HG02884 (cell line): ENCODE results near the gene SLC2A3.
"Not testable (repeated sequence)": the region's sequence is repeated elsewhere in the genome, so short reads cannot be mapped to it uniquely, and the experiment has no call there.

ENCODE experiments used
- ATAC-seq: cut with Tn5 transposase; IDR thresholded peaks from one replicate; pipeline ENCODE4 v1.9.1; 2021; ENCODE audit warnings: mild to moderate bottlenecking, moderate library complexity; ENCODE audit not compliant: unreplicated experiment

Gene SLC2A3

DNA sequence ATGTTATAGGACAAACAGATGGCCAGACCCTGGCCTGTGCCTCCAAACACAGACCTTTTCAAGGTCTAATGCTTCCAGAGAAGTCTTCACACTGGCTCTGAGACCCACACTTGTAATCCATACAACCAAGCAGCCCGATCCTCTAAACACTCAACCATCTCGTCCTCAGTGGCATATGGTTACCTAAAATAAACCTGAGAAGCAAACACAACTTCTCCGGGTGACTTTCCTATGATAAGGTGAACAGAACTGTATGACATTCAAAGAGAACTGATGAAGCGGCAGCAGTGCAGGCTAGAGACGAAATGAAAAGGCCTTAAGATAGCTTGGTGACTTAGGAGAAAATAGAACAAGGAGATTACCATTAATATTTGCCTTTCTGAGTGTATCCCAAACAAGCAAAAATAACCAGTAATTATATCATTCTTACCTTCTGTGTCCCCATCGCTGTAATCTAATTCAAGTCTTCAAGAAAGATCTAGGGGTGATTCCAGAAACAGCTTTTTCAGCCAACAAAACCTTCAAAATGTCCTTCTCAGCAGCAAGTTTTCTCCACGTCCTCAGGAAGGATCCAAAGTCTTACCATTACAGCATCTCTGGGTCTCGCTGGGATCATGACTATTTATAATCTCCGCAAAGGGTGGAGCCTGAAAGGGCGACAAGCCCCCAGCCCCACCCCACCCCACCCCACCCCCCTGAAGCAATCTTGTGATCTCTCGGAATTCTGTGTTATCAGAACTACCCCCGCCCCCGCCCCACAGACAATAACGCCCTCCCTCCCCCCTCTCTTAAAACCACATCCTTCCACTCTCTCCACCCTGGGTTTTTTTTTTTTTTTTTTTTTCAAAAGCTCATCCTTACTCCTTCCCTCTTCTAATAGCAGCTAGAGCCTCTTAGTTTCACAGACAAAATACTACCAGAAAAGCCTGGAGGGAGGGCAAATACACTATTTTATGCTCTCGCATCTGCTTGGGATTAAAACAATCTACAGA, at the start of gene SLC2A3:
SLC2A3 (minus strand) TSS at position 598 of the 992 bp plus-strand sequence; CDS start at position 445, 153 bp downstream.
- ATAC-seq, result no peak

DNA sequence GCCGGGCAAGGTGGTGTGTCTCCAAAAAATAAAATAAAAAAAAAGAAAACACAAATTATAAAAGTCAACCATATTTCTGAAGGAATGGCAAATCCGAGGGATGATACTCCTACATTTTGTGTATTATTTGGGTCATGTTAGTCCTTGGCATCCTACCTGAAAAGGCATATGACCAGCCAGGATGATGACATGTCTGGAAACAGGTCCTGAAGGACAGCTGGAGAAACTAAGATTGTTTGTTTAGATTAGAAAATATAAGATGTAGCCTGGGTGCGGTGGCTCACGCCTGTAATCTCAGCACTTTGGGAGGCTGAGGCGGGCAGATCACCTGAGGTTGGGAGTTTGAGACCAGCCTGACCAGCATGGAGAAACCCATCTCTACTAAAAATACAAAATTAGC, 48.9 kb upstream of the SLC2A3 start:
- no peak for ATAC-seq

DNA sequence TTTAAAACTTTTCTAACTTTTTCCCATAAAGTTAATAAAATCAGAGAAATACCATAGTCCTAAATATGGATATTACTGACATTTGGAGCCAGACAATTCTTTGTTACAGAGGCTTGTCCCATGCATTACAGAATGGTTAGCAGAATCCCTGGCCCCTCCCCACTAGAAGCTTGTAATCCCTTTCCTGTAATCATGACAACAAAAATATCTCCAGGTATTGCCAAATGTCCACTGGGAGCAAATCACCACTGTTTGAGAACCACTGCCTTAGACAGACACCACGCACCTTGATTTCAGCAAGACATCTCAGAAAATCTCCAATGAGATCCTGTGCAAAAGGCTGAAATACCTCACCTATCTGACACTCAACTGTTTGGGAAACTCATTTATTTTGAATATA, 47.5 kb upstream of the SLC2A3 start:
- not testable (repeated sequence) for ATAC-seq

DNA sequence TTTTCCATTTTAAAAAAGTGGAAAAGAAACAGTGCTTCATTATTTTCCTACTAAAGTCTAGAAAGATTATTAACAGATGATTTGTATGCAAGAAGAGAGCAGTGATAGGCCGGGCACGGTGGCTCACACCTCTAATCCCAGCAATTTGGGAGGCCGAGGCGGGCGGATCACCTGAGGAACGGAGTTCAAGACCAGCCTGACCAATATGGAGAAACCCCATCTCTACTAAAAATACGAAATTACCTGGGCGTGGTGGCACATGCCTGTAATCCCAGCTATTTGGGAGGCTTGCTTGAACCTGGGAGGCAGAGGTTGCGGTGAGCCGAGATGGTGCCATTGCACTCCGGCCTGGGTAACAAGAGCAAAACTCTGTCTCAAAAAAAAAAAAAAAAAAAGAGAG, 47.0 kb upstream of the SLC2A3 start:
- ATAC-seq, result not testable (repeated sequence)

DNA sequence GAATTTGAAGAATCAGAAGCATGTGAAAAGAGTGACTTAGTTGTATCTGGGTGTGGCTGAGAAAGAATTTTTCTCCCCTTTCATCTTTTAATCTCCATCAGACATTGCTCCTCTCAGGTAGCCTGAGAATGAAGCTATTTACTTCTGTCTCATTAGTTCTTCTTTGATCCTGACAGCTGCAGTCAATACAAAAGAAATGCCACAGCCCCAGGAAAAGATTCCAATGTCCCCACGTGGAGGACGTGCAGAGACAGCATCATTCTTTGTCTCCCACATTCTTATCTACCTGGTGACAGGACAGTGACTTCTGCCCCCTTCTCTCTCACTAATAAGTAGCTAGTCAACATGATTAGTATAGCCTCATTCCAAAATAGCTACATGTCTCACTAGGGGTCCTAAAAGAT, 46.3 kb upstream of the SLC2A3 start:
- not testable (repeated sequence) for ATAC-seq

DNA sequence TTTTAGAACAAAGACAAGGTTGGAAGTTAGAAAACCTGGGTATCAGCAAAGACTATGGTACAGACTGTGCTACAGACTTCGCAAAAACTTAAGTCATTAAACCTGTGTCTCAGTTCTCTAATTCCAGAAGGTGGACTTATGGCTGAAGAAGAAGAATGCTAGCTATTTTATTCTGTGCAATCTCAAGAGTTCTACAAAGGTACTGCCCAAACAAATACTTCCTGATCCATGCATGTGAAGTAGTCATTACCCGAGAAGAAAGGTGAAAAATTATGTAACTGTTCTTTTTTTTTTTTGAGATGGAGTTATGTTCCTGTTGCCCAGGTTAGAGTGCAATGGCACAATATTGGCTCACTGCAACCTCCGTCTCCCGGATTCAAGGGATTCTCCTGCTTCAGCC, 45.5 kb upstream of the SLC2A3 start:
- no peak for ATAC-seq

DNA sequence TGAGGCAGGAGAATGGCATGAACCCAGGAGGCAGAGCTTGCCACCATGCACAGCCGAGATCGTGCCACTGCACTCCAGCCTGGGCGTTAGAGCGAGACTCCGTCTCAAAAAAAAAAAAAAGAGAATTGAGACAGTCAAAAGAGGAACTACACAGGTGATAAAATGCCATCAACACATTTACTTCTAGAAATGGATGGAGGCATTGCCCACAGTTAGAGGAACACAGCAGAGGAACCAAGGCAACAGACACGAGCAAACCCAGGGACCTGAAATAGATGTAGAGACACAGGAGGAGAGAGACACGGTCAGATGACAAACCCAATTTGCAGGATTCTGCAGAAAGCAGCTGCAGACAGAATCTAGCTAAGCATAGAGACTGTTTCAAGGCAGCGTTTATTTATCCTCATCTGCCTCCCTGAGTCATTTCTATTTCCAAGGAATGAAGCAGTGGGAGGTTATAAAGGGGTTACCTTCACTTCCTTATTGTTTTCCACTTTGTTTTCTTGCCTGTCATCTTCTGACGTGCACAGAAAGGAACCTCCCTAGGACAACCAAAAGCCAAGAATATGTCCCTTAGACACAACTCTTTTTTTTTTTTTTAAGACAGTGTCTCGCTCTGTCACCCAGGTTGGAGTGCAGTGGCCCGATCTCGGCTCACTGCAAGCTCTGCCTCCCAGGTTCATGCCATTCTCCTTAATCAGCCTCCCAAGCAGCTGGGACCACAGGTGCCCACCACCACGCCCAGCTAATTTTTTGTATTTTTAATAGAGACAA, 41.6 kb upstream of the SLC2A3 start:
- ATAC-seq, result peak; percentile 87

DNA sequence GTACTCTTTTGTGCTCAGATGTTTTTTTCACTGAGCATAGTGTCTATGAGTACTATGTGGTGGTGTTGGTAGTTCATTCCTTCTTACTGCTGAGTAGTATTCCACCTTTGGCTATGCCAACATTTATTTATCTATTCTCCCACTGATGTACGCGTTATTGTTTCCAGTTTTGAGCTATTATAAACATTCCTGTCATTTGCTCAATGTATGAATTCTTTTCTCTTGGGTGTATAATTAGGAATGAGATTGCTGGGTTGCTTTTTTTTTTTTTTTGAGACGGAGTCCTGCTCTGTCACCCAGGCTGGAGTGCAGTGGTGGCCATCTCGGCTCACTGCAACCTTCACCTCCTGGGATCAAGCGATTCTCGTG, 37.5 kb upstream of the SLC2A3 start:
- ATAC-seq, result no peak

DNA sequence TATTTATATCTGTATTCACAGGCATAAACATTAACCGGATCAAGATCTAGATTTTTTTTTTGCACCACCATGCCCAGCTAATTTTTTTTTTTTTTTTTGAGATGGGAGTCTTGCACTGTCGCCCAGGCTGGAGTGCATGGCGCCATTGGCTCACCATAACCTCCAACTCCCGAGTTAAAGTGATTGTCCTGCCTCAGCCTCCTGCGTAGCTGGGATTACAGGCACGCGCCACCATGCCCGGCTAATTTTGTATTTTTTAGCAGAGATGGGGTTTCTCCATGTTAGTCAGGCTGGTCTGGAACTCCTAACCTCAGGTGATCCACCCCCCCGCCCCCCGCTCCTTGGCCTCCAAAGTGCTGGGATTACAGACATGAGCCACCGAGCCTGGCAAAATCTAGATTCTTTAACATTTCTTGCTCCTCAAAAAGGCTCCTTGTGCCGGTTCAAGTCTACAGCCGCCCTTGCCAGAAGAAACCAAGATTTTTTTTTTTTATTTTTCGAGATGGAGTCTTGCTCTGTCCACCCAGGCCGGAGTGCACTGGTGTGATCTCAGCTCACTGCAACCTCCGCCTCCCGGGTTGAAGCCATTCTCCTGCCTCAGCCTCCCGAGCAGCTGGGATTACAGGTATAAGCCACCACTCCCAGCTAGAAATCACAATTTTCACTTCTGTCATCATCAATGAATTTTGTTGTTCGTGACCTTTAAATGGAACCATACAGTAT, 36.9 kb upstream of the SLC2A3 start:
- no peak for ATAC-seq

DNA sequence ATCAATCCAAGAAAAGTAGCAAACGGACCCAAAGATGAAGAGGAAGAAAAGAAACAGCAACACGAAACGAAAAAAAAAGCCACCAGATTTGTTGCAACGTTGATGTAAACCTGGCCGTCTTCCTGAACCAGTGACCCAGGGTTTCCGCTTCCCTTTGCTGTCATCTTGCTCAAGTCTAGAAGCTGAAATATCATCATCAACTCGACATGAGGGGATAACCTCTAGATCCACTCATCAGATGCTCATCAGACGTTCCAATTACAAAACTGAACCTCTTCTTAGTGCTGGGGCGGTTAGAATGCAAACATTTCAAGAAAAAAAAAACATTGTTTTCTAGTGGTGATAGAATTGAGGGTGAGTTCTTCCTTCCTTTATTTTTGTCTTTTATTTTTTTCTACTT, 36.3 kb upstream of the SLC2A3 start:
- not testable (repeated sequence) for ATAC-seq

DNA sequence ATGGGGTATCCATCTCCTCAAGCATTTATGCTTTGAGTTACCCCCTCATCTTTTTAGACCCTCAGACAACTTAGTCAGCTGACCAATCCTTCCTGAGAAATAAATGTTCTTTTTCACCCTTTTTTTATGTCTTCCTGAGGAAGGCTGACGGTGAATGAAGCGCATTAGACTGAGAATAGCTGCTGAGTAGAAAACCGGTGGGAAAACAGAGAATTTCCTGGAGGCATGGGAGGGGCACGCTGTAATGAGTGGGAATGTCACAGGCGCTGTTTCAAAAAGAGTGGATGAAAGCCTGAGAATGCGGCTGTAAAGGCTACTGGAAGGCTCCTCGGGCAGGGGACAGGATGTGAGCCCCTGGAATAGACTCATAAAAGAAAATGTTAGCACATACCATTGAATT, 35.8 kb upstream of the SLC2A3 start:
- not testable (repeated sequence) for ATAC-seq

DNA sequence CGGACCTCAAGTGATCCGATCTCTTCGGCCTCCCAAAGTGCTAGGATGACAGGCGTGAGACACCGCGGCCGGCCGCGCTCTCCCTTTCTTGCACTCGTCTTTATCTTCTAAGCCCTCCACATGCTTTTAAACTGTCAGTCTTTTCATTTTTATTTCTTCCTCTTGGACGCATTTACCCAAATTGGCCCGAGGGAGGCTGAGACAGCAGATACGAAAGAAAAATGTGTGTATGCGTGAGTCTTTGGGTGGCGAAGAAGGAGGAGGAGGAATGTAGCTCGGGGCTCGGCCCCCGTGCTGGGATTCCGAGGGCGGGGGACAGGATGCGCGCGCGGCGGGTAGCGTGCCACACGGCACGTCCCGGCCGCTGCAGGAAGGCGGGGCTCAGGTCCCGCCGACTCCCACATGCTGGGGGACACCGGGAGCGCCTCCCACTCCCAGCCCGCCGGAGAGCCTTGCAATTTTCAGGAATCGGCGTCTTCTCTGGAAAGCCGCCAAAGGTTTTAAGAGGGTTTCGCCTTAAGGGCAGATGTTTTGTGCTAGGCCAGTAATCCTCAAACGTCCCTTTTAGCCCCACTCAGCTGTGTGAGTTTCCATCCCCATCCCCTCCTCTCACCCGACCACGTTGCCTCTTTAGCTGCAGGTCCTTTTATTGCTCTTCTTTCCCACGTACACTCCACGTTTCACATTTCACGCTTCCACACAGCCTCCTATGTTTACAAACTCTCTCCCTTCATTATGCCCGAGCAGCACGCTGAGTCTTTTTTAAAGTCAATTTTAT, 34.7 kb upstream of the SLC2A3 start:
- peak; percentile 93 for ATAC-seq

DNA sequence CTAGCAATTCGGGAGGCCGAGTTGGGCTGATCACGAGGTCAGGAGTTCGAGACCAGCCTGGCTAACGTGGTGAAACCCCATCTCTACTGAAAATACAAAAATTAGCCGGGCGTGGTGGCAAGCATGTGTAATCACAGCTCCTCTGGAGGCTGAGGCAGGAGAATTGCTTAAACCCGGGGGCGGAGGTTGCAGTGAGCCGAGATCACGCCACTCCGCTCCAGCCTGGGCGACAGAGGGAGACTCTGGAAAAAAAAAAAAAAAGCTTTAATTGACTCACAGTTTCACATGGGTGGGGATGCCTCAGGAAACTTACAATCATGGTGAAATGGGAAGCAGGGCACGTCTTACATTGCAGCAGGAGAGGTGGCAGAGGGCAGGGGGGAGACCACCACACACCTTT, 30.6 kb upstream of the SLC2A3 start:
- ATAC-seq, result no peak

DNA sequence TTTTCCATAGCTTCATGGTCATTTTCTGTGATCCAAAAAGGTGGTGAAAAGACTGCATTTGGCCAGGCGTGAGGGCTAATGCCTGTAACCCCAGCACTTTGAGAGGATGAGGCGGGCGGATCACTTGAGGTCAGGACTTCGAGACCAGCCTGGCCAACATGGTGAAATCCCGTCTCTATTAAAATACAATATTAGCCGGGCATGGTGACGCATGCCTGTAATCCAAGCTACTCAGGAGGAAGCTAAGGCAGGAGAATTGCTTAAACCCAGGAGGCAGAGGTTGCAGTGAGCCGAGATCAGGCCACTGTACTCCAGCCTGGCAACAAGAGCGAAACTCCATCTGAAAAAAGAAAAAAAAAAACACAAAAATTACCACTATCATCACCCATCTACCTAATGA, 28.7 kb upstream of the SLC2A3 start:
- ATAC-seq, result not testable (repeated sequence)

DNA sequence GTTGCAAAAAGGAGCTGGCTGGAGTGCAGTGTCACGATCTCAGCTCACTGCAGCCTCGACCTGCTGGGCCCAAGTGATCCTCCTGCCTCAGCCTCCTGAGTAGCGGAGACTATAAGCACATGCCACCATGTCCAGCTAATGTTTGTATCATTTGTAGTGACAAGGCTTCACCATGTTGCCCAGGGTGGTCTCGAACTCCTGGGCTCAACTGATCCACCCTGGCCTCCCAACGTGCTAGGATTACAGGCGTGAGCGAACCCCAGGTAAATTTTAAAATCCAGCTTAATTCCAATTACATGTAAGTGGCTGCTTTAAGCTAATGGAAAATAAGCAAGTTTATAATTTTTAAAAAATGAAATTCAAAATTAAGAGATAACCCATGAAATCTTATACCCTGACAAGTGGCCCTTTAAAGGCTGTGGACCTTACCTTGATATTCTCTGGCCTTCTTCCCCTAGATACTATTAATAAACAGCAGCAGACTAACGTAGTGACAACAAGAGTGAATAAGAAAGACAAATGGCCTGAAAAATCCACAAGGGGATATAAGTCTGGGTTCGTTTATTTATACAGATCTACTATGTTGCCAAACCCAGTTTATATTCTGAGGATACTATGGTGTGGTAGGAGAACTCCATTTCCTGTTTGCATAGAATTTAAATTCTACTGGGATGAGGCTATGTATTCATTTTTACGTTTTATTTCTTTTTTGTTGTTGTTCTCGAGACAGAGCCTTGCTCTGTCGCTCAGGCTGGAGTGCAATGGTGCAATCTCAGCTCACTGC, 25.6 kb upstream of the SLC2A3 start:
- ATAC-seq, result no peak

DNA sequence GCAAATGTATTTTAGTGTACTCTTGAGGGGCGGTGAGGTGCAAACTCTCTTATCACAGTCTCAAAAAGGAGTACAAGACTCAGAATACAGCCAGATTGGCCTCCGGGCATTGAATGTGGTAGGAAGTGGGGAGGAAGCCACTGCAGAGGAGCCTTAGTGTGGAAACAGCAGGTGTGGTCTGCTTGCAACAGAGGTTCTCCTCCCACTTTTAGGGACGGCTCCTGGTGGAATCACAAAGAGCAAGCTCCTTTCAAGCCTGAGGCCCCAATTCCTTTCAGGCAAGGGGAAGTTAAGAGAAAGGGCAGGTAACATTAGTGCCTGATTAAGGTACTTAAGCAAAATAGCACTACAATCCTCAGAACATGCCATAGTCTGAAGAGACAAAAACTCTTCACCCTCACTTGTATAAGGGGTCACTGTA, 23.7 kb upstream of the SLC2A3 start:
- no peak for ATAC-seq

DNA sequence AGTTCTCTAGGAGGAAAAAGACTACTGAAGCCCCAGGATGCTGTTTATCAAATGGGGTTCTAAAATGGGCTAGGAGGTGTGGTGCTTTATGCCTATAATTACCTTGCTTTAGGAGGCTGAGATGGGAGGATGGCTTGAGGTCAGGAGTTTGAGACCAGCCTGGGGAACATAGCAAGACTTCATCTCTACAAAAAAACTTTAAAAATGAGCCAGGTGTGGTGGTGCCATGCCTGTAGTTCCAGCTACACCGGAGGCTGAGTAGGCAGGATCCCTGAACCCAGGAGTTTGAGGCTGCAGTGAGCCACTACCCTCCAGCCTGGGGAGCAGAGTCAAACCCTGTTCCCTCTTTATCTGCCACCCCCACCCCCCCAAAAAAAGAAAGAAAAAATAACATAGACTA, 23.3 kb upstream of the SLC2A3 start:
- ATAC-seq, result no peak

DNA sequence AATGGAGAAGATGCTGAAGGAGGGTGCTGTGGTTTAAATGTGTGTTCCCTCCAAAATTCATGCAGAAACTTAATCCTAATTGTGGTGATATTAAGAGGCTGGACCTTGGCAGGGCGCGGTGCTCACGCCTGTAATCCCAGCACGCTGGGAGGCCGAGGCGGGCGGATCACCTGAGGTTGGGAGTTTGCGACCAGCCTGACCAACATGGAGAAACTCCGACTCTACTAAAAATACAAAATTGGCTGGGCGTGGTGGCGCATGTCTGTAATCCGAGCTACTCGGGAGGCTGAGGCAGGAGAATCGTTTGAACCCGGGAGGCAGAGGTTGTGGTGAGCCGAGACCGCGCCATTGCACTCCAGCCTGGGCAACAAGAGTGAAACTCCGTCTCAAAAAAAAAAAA, 18.9 kb upstream of the SLC2A3 start:
- ATAC-seq, result not testable (repeated sequence)

DNA sequence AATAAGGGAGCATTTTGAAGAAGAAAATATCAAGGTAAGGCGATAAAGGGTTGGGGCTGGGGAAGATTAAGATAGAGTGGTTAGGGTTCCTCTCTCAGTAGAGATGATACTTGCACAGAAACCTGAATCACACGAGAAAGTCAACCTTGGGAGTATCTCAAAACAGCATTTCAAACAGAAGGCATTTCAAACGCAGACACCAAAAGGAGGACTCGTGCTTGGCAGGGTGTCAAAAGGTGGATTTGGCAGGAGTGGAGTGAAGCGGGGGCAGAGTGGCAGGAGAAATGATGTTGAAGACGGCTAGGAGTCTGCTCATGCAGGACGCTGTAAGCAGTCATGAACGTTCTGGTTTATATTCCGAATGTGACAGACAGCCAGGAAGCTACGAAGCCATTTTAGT, 18.4 kb upstream of the SLC2A3 start:
- ATAC-seq, result not testable (repeated sequence)

DNA sequence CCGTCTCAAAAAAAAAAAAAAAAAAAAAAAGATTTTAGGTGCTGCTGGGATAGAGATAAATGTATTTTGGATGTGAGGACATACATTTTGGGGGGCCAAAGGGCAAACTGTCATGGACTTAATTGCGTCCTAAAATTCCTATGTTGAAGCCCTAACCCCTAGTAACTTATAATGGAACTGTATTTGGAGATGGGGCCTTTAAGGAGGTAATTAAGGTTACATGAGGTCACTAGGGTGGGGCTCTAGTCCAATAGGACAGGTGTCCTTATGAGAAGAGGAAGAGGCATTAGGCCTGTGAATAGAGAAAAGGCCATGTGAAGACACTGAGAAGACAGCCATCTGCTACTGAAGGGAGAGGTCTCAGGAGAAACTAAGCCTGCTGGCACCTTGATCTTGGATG, 17.9 kb upstream of the SLC2A3 start:
- not testable (repeated sequence) for ATAC-seq
